GM19023 (cell line): Measurements from ENCODE around the gene NBAS.
"Not testable (repeated sequence)": the region's sequence is repeated elsewhere in the genome, so short reads cannot be mapped to it uniquely, and the experiment has no call there.

Experiments
- ATAC-seq: cut with Tn5 transposase; IDR thresholded peaks from one replicate; pipeline ENCODE4 v1.9.1; 2021; ENCODE audit warnings: mild to moderate bottlenecking, moderate library complexity; ENCODE audit not compliant: unreplicated experiment

NBAS gene

DNA sequence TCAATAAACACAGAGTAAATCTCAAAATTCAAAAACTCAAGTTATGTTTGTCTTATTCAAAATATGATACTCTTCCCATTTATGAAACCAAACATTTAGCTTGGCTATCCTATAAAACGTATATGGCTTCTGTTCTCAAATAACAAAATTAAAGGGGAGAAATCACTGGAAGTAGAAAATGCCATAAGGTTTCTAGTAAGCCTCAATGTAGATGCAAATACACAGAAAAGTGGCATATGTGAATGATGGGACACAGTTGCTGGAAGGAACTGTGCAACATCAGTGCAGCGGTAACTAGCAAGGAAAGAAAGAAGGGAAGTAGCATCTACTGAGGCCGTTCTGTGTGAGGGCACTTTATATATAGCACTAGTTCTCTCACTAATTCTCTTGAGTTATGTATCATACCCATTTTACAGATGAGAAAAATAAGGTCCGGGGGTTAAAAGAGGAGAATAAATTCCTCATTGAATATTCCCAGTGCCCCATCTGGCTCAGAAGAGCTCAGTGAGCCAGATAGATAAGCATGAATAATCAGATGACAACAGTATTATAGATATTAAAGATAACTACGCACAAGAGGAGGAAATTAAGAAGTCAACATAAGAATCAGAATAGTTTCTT, 27.2 kb downstream of the NBAS start:
- ATAC-seq = no peak

DNA sequence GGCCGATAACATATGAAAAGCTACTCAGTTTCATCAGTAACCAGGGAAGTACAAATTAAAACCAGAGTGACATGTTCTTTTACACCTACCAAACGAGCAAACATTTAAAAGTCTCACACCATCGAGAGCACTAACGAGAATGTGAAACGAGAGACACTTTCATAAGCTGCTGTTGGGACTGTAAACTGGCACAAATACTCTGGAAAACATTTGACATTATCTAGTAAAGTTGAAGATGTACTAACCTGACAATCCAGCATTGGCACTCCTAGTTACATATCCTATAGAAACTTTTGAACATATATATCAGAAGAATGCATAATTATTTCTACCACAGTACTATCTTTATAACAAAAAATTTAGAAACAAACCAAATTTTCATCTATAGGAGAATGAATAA, 28.1 kb downstream of the NBAS start:
- ATAC-seq = no peak

DNA sequence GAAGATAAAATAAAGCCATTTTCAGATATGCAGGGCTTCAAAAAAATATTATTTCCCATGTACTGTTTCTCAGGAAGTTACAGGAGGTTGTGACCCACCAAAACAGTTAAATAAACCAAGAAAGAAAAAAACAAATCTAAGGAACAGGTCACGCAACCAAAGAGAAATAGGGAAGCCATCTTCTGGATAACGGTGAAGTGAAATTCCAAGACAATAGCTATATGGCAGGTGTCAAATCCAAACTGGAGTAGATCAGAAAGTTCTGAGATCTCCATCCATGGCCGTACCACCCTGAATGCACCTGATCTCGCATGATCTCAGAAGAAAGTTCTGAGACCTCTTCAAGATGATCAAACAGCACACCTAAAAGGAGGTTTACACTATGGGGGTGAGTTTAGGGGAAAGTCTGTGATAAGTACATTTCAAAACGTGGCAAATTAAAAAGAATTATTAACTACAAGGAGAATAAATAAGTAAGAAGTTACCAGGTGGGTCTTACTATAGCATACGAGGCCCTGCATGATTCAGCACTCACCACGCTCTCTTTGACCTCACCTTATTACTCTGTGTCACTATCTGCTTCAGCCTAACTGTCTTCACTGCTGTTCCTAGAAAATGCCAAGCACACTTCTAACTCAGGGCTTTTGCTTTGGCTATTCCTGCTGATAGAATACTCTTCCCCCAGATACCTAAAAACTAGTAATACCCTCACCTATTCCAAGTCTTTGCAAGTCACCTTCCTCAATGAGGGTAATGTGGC, 29.9 kb downstream of the NBAS start:
- ATAC-seq = no peak

- ATAC-seq = no peak
These were observed 33.9 kb downstream of the NBAS start for GRCh38 chr2:15527074-15527739.

- no peak for ATAC-seq
These were observed 39.4 kb downstream of the NBAS start for GRCh38 chr2:15521641-15522181.

DNA sequence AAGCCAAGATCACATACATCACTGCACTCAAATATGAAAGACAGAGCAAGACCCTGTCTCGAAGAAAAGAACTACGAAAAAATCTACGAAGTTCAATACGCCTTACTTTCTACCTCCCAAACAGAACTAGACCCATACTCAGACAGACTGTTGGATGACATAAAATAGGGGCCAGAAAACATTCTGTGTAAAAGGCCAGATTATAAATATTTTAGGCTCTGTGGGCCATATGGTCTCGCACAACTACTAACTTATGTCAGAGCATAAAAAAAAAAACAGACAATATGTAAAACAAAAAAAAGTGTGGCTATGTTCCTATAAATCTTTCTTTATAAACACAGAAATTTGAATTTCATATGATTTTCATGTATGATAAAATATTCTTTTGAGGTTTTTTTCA, 40.8 kb downstream of the NBAS start:
- no peak for ATAC-seq

GRCh38 chr2:15518759-15519158, 42.4 kb downstream of the NBAS start:
- not testable (repeated sequence) for ATAC-seq

GRCh38 chr2:15517793-15518192, 43.3 kb downstream of the NBAS start:
- no peak for ATAC-seq

DNA sequence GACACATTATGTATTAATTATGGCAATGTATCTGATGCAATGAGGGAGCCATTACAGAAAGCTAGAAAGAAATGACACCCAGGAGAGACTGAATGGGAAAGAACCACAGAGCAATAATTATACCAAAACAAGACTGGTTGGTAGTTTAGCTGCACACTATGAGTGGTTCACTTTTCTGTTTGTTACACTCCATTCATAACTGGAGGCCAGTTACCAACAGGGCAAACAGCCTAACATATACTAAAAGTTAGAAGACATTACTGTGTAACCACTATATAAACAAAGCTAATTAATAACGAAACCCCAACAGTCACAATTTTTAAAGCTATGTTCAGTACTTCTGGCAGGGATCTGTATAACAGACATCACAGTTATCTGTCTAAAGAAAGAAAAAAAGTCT, 49.4 kb downstream of the NBAS start:
- no peak for ATAC-seq

- no peak for ATAC-seq
These were observed 50.6 kb downstream of the NBAS start for GRCh38 chr2:15510552-15510951.

GRCh38 chr2:15510131-15510530, 51.0 kb downstream of the NBAS start:
- no peak for ATAC-seq

DNA sequence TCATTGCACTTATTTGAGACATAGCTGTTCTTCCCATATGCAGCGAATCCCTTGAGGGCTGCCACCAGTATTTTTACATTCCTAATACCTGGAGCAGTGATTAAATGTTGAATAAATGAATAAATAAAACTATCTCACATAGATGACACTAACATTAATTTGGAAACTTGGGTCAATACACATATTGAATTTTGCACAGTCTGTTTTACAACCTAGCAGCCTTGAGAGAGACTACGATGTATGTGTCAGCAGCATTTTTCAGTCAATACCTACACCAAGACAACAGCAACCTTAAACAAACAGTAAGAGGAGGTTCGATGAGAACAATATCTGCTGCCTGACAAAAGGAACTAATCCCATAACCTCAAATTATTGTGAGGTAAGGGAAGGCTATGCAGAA, 53.4 kb downstream of the NBAS start:
- no peak for ATAC-seq

DNA sequence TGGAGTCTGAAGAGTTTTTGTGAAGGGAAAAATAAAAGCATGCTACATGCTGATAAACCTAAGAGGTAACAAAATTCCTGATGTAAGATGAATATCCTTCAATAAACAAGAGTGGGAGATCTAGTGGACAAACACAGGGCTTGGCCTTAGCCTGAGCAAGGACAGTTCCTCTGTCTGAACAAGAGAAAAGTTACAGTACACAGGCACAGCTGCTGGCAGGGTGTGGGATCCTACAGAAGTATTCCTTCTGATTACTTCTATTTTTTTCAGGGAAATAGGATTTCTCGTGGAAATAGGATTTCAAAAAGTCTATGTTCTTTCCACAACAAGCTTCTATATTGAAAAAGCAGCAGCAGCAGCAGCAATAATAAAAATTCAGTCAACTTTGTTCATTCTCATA, 54.1 kb downstream of the NBAS start:
- no peak for ATAC-seq

DNA sequence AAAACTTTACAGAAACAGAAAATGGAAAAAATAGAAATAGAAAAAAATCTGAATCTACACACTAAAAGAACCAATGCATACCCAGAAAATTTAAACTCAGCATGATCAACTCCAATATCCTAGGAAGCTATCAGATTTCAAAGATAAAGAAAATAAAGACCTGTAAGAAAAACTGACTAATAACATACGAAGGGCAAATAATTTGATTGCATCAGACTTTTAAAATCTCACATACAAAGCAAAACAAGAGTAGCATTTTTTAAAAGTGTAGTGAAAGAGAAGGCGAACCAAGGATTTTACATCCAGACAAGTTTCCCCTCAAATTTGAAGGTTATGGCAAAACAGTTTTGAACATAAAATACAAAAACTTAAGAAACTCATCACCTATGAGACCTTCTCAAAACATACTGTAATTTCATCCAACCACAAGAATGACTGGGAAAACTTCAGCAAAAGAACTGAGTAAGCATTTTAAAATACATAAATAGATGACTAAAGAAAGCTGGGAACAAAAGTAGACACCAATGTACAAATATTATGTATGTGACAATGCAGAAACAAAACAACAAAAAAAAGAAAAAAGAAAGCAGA, 54.8 kb downstream of the NBAS start:
- ATAC-seq = no peak

DNA sequence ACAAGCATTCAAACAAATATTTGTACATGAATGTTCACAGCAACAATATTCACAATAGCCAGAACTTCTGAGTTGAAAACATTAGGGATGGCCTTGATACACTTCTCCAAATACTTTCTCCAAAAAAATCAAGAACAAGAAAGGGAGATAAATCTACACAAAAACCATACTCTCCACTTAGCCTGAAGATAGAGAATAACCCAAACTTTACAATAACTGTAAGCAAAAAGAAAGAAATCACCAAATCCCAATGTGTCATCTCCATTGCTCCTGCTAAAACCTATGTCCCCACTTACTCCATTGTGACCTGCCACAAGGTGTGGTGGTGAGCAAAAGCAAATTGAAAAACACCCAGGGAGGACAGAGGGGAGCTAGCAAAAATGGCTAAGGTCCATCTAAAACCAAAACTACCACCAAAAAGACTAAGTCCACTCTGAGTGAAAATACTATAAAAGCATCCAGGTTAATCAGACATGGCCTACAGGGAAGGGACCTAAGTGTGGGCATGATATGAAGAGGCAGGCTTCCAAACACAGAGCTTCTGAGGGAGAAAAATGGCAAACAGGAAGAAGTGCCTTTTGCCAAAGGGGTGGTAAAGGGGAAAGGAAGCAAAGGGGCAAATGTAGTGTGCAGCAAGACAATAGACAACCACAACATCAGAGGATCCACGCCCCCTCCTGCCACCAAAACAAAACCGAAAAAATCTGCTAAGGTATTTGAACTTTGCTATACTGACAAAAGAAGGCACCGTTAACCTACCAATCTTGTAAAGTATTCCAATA, 56.1 kb downstream of the NBAS start:
- no peak for ATAC-seq

GRCh38 chr2:15499251-15499650, 61.9 kb downstream of the NBAS start:
- ATAC-seq = not testable (repeated sequence)

- ATAC-seq = no peak
These were observed 62.6 kb downstream of the NBAS start for GRCh38 chr2:15498554-15498953.

GRCh38 chr2:15494877-15495276, 66.3 kb downstream of the NBAS start:
- ATAC-seq = no peak

DNA sequence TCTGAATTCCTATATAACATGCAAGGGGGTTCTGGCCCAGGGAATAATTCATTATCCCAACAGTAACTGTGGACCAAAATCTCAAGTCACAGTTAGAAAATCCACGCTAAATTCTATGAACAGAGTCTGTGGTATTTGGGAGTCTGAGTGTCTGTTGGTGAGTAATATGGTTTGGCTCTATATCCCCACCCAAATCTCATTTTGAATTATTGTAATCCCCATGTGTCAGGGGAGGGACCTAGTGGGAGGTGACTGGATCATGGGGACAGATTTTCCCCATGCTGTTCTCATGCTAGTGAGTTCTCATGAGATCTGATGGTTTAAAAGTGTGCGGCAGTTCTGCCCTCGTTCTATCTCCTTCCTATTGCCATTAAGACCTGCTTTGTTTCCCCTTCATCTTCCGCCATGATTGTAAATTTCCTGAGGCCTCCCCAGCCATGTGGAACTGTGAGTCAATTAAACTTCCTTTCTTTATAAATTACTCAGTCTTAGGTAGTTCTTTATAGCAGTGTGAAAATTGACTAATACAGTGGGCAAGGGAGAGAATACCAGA, 68.3 kb downstream of the NBAS start:
- no peak for ATAC-seq

- no peak for ATAC-seq
These were observed 74.4 kb downstream of the NBAS start for GRCh38 chr2:15486770-15487169.
